ENCODE results near the gene MARCKSL1. TPM values are rescaled to one million over a fixed set of nuclear protein-coding genes. Genes with fewer than 3 reads are reported as not detected.

The MARCKSL1 gene
- total RNA-seq, 1 experiment from 2014 or later = 457 TPM

DNA sequence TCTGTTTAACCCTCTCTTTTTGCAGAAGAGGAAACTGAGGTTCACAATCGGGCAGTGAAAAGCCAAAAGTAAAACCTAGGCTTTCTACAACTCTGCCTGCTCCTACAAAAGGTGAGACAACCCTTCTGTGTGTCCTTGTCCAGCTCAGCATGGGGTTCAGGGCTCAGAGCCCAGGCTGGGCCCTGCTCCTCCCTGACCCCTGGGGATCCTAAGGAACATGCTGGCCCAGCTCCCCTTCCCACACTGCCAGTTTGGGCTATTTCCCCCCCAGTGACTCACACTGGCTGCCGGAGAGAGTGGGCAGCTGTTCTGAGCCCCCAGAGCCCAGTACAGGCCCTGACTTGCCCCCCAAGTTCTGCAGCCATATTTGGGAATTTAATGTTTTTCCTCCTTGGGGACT, 17.4 kb upstream of the MARCKSL1 start:
- H2BK15ac ChIP-seq (ENCODE audit: low read depth, low read length) = no peak overlapping the region
- WGBS (ENCODE audit: extremely low coverage, insufficient read length, low lambda C conversion rate) = no CpG with 5 or more reads among the region's 2 CpGs

More for the DNA sequence above, 17.4 kb upstream of the MARCKSL1 start:
- TF ChIP-seq, protein P1, sequence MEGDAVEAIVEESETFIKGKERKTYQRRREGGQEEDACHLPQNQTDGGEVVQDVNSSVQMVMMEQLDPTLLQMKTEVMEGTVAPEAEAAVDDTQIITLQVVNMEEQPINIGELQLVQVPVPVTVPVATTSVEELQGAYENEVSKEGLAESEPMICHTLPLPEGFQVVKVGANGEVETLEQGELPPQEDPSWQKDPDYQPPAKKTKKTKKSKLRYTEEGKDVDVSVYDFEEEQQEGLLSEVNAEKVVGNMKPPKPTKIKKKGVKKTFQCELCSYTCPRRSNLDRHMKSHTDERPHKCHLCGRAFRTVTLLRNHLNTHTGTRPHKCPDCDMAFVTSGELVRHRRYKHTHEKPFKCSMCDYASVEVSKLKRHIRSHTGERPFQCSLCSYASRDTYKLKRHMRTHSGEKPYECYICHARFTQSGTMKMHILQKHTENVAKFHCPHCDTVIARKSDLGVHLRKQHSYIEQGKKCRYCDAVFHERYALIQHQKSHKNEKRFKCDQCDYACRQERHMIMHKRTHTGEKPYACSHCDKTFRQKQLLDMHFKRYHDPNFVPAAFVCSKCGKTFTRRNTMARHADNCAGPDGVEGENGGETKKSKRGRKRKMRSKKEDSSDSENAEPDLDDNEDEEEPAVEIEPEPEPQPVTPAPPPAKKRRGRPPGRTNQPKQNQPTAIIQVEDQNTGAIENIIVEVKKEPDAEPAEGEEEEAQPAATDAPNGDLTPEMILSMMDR (conservative IDR thresholded peaks at IDR 0.05) = no peak
- H3T11ph ChIP-seq (ENCODE audit: low read length) = no peak overlapping the region
- Mint-ChIP-seq H3K4me3 (peak overlapping the region; percentile 1 to 25; a peak in 2 of 5 replicates), H3K27me3 (ENCODE audit: low read depth) (peaks cover 26% of the 10 kb centered on the region), H3K36me3 (ENCODE audit: insufficient read depth in 1 of 3, low read depth in 3 of 3) (peaks cover 6 to 25% (median 9%) of the 10 kb centered on the region in 3 experiments), H3K9me3 (peaks cover 9 to 10% of the 10 kb centered on the region in 2 experiments), H3K27ac (0 out of 7 replicates have a peak overlapping the region, but pooled peaks of 1 of the 3 experiments have one; percentile 2), H3K4me1 (peaks cover 16 to 18% of the 10 kb centered on the region in 2 experiments)
- no peak overlapping the region for H4K91ac ChIP-seq (ENCODE audit: insufficient read length, low read depth, low read length)
- no peak overlapping the region for H2BK12ac ChIP-seq (ENCODE audit: insufficient read length, low read depth, low read length)
- peaks cover 3% of the 10 kb centered on the region; the same call in 1 of the 2 replicates for H3K27me3 ChIP-seq (ENCODE audit: insufficient read depth, low read length)
- H3K23me2 ChIP-seq (ENCODE audit: insufficient read length, low read depth, low read length, poor library complexity, severe bottlenecking) = peaks cover 7% of the 10 kb centered on the region
- no peak overlapping the region for H3K23ac ChIP-seq (ENCODE audit: insufficient read length, low read depth, low read length)
- H2BK120ac ChIP-seq (ENCODE audit: low read depth, low read length, poor library complexity, severe bottlenecking) = no peak overlapping the region
- no peak overlapping the region for H3K27ac ChIP-seq (ENCODE audit: insufficient read length, low read depth, low read length)
- no peaks in the 10 kb centered on the region for H4K20me1 ChIP-seq (ENCODE audit: control insufficient read depth, insufficient read depth, insufficient read length)
- H3K18ac ChIP-seq (ENCODE audit: insufficient read length, low read depth, low read length) = no peak overlapping the region
- H3K79me2 ChIP-seq (ENCODE audit: insufficient read depth, low read length) = no peaks in the 10 kb centered on the region
- H3K9ac ChIP-seq (ENCODE audit: extremely low read depth, insufficient read length, low read length) = no peak overlapping the region
- H4K5ac ChIP-seq (ENCODE audit: insufficient read length, low read depth, low read length) = no peak overlapping the region
- H4K8ac ChIP-seq (replicated peaks; ENCODE audit: insufficient read length, low read depth, low read length) = no peak overlapping the region
- H2BK20ac ChIP-seq (ENCODE audit: low read depth, low read length, poor library complexity, severe bottlenecking) = no peak overlapping the region
- H3K4ac ChIP-seq (ENCODE audit: low read depth, low read length) = no peak overlapping the region
- no peaks in the 10 kb centered on the region for H3K79me1 ChIP-seq (ENCODE audit: insufficient read depth, low read depth, low read length, poor library complexity, severe bottlenecking)
- no peaks in the 10 kb centered on the region for H3K4me1 ChIP-seq (ENCODE audit: insufficient read depth, low read length)
- DNase-seq = no peak
- H3K4me2 ChIP-seq (ENCODE audit: insufficient read depth, insufficient read length, low read length) = no peak overlapping the region
- no peaks in the 10 kb centered on the region for H3K9me3 ChIP-seq (ENCODE audit: control insufficient read depth, low read depth, low read length)
- H2AK5ac ChIP-seq (ENCODE audit: insufficient read length, low read length) = no peak overlapping the region
- no peak overlapping the region for H2BK5ac ChIP-seq (ENCODE audit: insufficient read length, low read length)
- H3K56ac ChIP-seq (ENCODE audit: insufficient read length, low read depth, low read length) = no peak overlapping the region
- H2AFZ ChIP-seq (ENCODE audit: low read length) = no peak overlapping the region
- H3K14ac ChIP-seq (ENCODE audit: insufficient read depth, low read length) = no peak overlapping the region

All from H9 (cell line).